GM12878 (cell line): Measurements from ENCODE around the gene MAPKAP1. TPM values are rescaled to one million over a fixed set of nuclear protein-coding genes. Genes with fewer than 3 reads are reported as not detected.

Experiments
- ATAC-seq: fragments of 200-7000 bp; cut with Tn5 transposase; 3 replicates; pipeline ENCODE4 v1.9.1; 2020; ENCODE audit warnings: mild to moderate bottlenecking, moderate library complexity
- BruUV-seq: library from RNA; stranded (reverse); fragments of 400-500 nt; replicated peaks from 2 replicates; lab custom pipeline; 2021; lab: Mats Ljungman, UMichigan
- CTCF ChIA-PET: fragments of 300-600 bp; sonication (Branson Sonifier 250); formaldehyde crosslinking; extraction: SDS; loops from one replicate; lab custom pipeline; 2021; ENCODE audit warnings: inconsistent platforms; lab: Yijun Ruan, JAX
- POLR2A ChIA-PET: fragments of 350-600 bp; formaldehyde crosslinking; extraction: SDS; loops from one replicate; lab custom pipeline; 2021; ENCODE audit warnings: inconsistent platforms; lab: Charles Lee
- RAD21 ChIA-PET: fragments of 300-600 bp; sonication (Branson Sonifier 250); formaldehyde crosslinking; loops from one replicate; lab custom pipeline; 2023; ENCODE audit warnings: antibody characterized with exemption; ENCODE audit not compliant: unreplicated experiment; lab: Charles Lee
- SMC1A ChIA-PET: fragments of 300-600 bp; sonication (Branson Sonifier 250); formaldehyde crosslinking; loops from one replicate; lab custom pipeline; 2023; ENCODE audit not compliant: unreplicated experiment, uncharacterized antibody; lab: Charles Lee
- DNase-seq: peaks from one replicate; pipeline ENCODE4 v3.0.0-alpha.2; 2011; ENCODE audit warnings: low read depth, low spot score
- FAIRE-seq: peaks from 3 replicates; lab custom pipeline; 2011; peaks lifted over from hg19 to GRCh38; lab: Jason Lieb, UNC
- H2AFZ ChIP-seq: 2 replicates; pipeline ENCODE4 v1.6.0; 2011; ENCODE audit warnings: low read depth, low read length, control low read depth; ENCODE audit not compliant: control insufficient read depth
- H3K27ac ChIP-seq: 2 replicates; pipeline ENCODE4 v1.5.1; 2011; ENCODE audit warnings: control low read depth; ENCODE audit not compliant: control insufficient read depth, insufficient read depth
- H3K27me3 ChIP-seq, 2 experiments: replicated peaks in 1 of 2; 2 replicates each; pipeline versions ENCODE4 v1.6.0 to v1.6.1; 2011; ENCODE audit warnings: low read length in 1 of 2; ENCODE audit not compliant: control insufficient read depth in 2 of 2, insufficient read depth in 2 of 2
- H3K36me3 ChIP-seq, 2 experiments: 2 replicates each; pipeline ENCODE4 v1.5.1; 2011; ENCODE audit warnings: low read length in 1 of 2; ENCODE audit not compliant: control insufficient read depth in 2 of 2, insufficient read depth in 2 of 2
- H3K4me1 ChIP-seq: 2 replicates; pipeline ENCODE4 v1.6.1; 2011; ENCODE audit warnings: mild to moderate bottlenecking, low read length, moderate library complexity, mixed read lengths; ENCODE audit not compliant: control insufficient read depth, insufficient read depth
- H3K4me2 ChIP-seq: 2 replicates; pipeline ENCODE4 v1.6.0; 2011; ENCODE audit warnings: control low read depth; ENCODE audit not compliant: control insufficient read depth, insufficient read depth
- H3K4me3 ChIP-seq: fragments of 200-600 bp; sonication (generic); 2 replicates; pipeline ENCODE4 v1.5.1; 2016
- H3K79me2 ChIP-seq: 2 replicates; pipeline ENCODE4 v1.6.0; 2011; ENCODE audit warnings: low read length; ENCODE audit not compliant: control insufficient read depth, insufficient read depth
- H3K9ac ChIP-seq: 2 replicates; pipeline ENCODE4 v1.8.0; 2011; ENCODE audit warnings: low read length, control low read depth, mixed read lengths; ENCODE audit not compliant: control insufficient read depth, insufficient read depth
- H3K9me3 ChIP-seq: replicated peaks from 3 replicates; pipeline ENCODE4 v1.5.1; 2011; ENCODE audit warnings: mild to moderate bottlenecking, low read length; ENCODE audit not compliant: control insufficient read depth, insufficient read depth
- H4K20me1 ChIP-seq: 2 replicates; pipeline ENCODE4 v1.6.0; 2011; ENCODE audit not compliant: control insufficient read depth, insufficient read depth
- ATF7 ChIP-seq: fragments of 450-650 bp; IDR thresholded peaks from 2 replicates; pipeline ENCODE4 v1.6.1; 2016; ENCODE audit warnings: low read depth, mild to moderate bottlenecking
- BRCA1 ChIP-seq: IDR thresholded peaks from 2 replicates; pipeline ENCODE4 v1.6.1; 2011; ENCODE audit warnings: low read depth, low read length, improper control_type of control experiment
- CBFB ChIP-seq: IDR thresholded peaks from 2 replicates; pipeline ENCODE4 v1.6.1; 2016; ENCODE audit warnings: antibody characterized with exemption, low read depth
- CTCF ChIP-seq, 3 experiments: IDR thresholded peaks in 2 of 3; conservative IDR thresholded peaks in 1 of 3; 2 replicates each; pipeline ENCODE4 v1.5.1; 2011; ENCODE audit warnings: low read depth in 3 of 3, low read length in 3 of 3, mild to moderate bottlenecking in 3 of 3, control low read depth in 2 of 3, moderate library complexity in 2 of 3, inconsistent platforms in 1 of 3, mixed read lengths in 1 of 3; ENCODE audit not compliant: control insufficient read depth in 2 of 3, insufficient read depth in 1 of 3; ENCODE audit errors: extremely low read depth in 1 of 3
- ELK1 ChIP-seq: IDR thresholded peaks from 2 replicates; pipeline ENCODE4 v1.6.1; 2012; ENCODE audit warnings: low read depth, low read length, improper control_type of control experiment
- LARP7 ChIP-seq: fragments of 450-650 bp; IDR thresholded peaks from 2 replicates; pipeline ENCODE4 v1.6.1; 2017; ENCODE audit warnings: mild to moderate bottlenecking
- NFIC ChIP-seq: IDR thresholded peaks from 2 replicates; pipeline ENCODE4 v1.6.1; 2012; ENCODE audit warnings: low read depth, mild to moderate bottlenecking, inconsistent platforms, low read length, moderate library complexity
- NKRF ChIP-seq: fragments of 450-650 bp; conservative IDR thresholded peaks from 2 replicates; pipeline ENCODE4 v1.6.1; 2017; ENCODE audit warnings: mild to moderate bottlenecking, moderate library complexity
- RAD51 ChIP-seq: fragments of 450-650 bp; IDR thresholded peaks from 2 replicates; pipeline ENCODE4 v1.6.1; 2016; ENCODE audit warnings: moderate library complexity, mild to moderate bottlenecking, inconsistent platforms
- RUNX3 ChIP-seq: IDR thresholded peaks from 2 replicates; pipeline ENCODE4 v1.6.1; 2012; ENCODE audit warnings: low read length, inconsistent platforms
- STAT1 ChIP-seq: fragments of 450-650 bp; conservative IDR thresholded peaks from 2 replicates; pipeline ENCODE4 v1.6.1; 2014; ENCODE audit warnings: antibody characterized with exemption, mild to moderate bottlenecking
- TCF7 ChIP-seq: IDR thresholded peaks from 2 replicates; pipeline ENCODE4 v1.6.1; 2014; ENCODE audit warnings: antibody characterized with exemption, borderline replicate concordance
- USF1 ChIP-seq: IDR thresholded peaks from 2 replicates; pipeline ENCODE4 v1.6.1; 2011; ENCODE audit warnings: borderline replicate concordance, low read depth, mild to moderate bottlenecking, moderate library complexity, mixed read lengths, low read length; ENCODE audit not compliant: insufficient read depth; ENCODE audit errors: extremely low read length
- ZNF207 ChIP-seq: fragments of 450-650 bp; IDR thresholded peaks from 2 replicates; pipeline ENCODE4 v1.6.1; 2014; ENCODE audit warnings: antibody characterized with exemption, mild to moderate bottlenecking, borderline replicate concordance
- ZNF24 ChIP-seq: fragments of 450-650 bp; IDR thresholded peaks from 2 replicates; pipeline ENCODE4 v1.6.1; 2017; ENCODE audit warnings: antibody characterized with exemption, mild to moderate bottlenecking
- ZSCAN29 ChIP-seq: fragments of 450-650 bp; IDR thresholded peaks from 2 replicates; pipeline ENCODE4 v1.6.1; 2017; ENCODE audit warnings: mild to moderate bottlenecking, moderate library complexity
- WGBS: methylation state at CpG from one replicate; pipeline ENCODE4 v1.1.6; 2016; ENCODE audit warnings: low lambda C conversion rate; ENCODE audit not compliant: insufficient replicate concordance, insufficient coverage; ENCODE audit errors: missing lambda C conversion rate; 5-methylcytosine and 5-hydroxymethylcytosine counted together
- in situ Hi-C: fragments of 300-500 bp; cut with MboI; formaldehyde crosslinking; loops from 9 replicates; pipeline ENCODE4 v1.14.3; 2018; ENCODE audit warnings: mixed read lengths
- intact Hi-C: fragments of 100-400 bp; cut with micrococcal nuclease; formaldehyde crosslinking; loops from one replicate; pipeline ENCODE4 v1.14.2; 2022; ENCODE audit not compliant: unreplicated experiment
- polyA plus RNA-seq, 11 experiments: library from polyadenylated mRNA; depleted of rRNA in 4 of 11; unstranded in 6 of 11; stranded (reverse) in 5 of 11; fragments of >200 nt; fragmentation: Nextera tagmentation in 4 of 11; fragmentation: Illumina TruSeq in 1 of 11; extraction: Ambion mirVana in 4 of 11; extraction: Trizol in 1 of 11; gene quantifications; 1 replicate in 1 of 11; 2 replicates in 10 of 11; pipeline versions ENCODE4 v1.2.1 to v1.2.3, GENCODE V29; 2011 to 2016; ENCODE audit warnings: inconsistent platforms in 2 of 11, missing spikeins in 2 of 11, low read depth in 1 of 11
- total RNA-seq, 4 experiments: library from RNA; depleted of rRNA in 3 of 4; stranded (reverse); fragments of >200 nt in 3 of 4; fragmentation: Illumina TruSeq in 1 of 4; extraction: Trizol in 1 of 4; gene quantifications; 2 replicates each; pipeline versions ENCODE4 v1.2.1 to v1.2.3, GENCODE V29; 2013 to 2021

Gene MAPKAP1
- total and polyA plus RNA-seq, 10 of the 15 experiments (the other 5 are each of a cell fraction or from before 2014, with no cell fraction given), result 5.1 to 188 (median 105) TPM

GRCh38 chr9:125752070-125752628 lies 45.1 kb upstream of the MAPKAP1 start (continued):
- TF ChIP-seq USF1 (no peak), BRCA1 (no peak)

GRCh38 chr9:125750627-125751011 lies 43.6 kb upstream of the MAPKAP1 start:
- in situ Hi-C loops (loop anchor here (5.0 kb wide), 1 partner anchor 98 kb away; no protein-coding TSS in a partner anchor), intact Hi-C loops (loop anchor here (5.0 kb wide), 1 partner anchor 98 kb away; no protein-coding TSS in a partner anchor)
- H3K4me1 ChIP-seq, result peaks cover 3% of the 10 kb centered on the region
- FAIRE-seq (no peak), ATAC-seq (peak; percentile 16), DNase-seq (no peak)
- peaks cover 82% of the 10 kb centered on the region for H3K79me2 ChIP-seq
- H3K27me3 ChIP-seq, result no peaks in the 10 kb centered on the region
- no peak overlapping the region for H2AFZ ChIP-seq
- 73% methylated on average over 6 of the region's 6 CpGs for WGBS
- H3K4me3 ChIP-seq, result peak overlapping the region; percentile 98
- POLR2A ChIA-PET, result interaction anchor here (0.7 to 2.4 kb wide), 9 partner anchors 8 to 161 kb away, joined by 3 to 21 read pairs (median 4); partner anchors contain the start of gene MAPKAP1
- CTCF ChIA-PET, result interaction anchor here (1.1 to 2.4 kb wide), 8 partner anchors 9 to 343 kb away, joined by 3 to 15 read pairs (median 6); no protein-coding TSS in a partner anchor
- BruUV-seq, result no TSS peak
- peak overlapping the region; percentile 89 for H3K27ac ChIP-seq
- peak overlapping the region; percentile 90 for H3K9ac ChIP-seq
- H3K4me2 ChIP-seq, result peak overlapping the region; percentile 71; the same call in 1 of the 2 replicates
- no peaks in the 10 kb centered on the region for H3K36me3 ChIP-seq
- SMC1A ChIA-PET, result interaction anchor here (0.8 to 4.0 kb wide), 20 partner anchors 9 to 192 kb away, joined by 3 to 34 read pairs (median 5); no protein-coding TSS in a partner anchor
- no peaks in the 10 kb centered on the region for H3K9me3 ChIP-seq
- no peaks in the 10 kb centered on the region for H4K20me1 ChIP-seq
- RAD21 ChIA-PET, result interaction anchor here (0.7 to 4.4 kb wide), 19 partner anchors 9 to 509 kb away, joined by 3 to 35 read pairs (median 4); partner anchors contain the start of genes HSPA5 and MAPKAP1
- TF ChIP-seq RUNX3 (no peak), STAT1 (no peak), NKRF (peak; percentile 17; the same call in 1 of the 2 replicates), TCF7 (no peak), ZNF24 (no peak), ATF7 (peak; percentile 80), ELK1 (no peak), LARP7 (0 out of 2 replicates have a peak, but pooled peaks have one; percentile 49), NFIC (no peak), CBFB (no peak), CTCF (IDR thresholded peaks at IDR 0.05 in 2 of 3, conservative IDR thresholded peaks at IDR 0.05 in 1 of 3; ENCODE audit: control insufficient read depth in 2 of 3, extremely low read depth in 1 of 3, insufficient read depth in 1 of 3, low read depth in 3 of 3, low read length in 3 of 3) (no peak), ZSCAN29 (0 out of 2 replicates have a peak, but pooled peaks have one; percentile 66), ZNF207 (no peak), RAD51 (no peak)
